ENCODE data around the gene STAT5B. TPM values are rescaled to one million over a fixed set of nuclear protein-coding genes. Genes with fewer than 3 reads are reported as not detected.

Gene STAT5B
- total and polyA plus RNA-seq, 2 of the 8 experiments (the other 6 are each of a cell fraction or from before 2014, with no cell fraction given): 35.3 to 52.6 TPM

- H2BK5ac ChIP-seq (ENCODE audit: low read depth, low read length): no peak overlapping the region
- peak overlapping the region; percentile 68; the same call in 1 of the 2 replicates for H2BK12ac ChIP-seq (ENCODE audit: low read depth, low read length)
- no peaks in the 10 kb centered on the region for H3K79me2 ChIP-seq (ENCODE audit: control insufficient read depth in 1 of 2, insufficient read depth in 2 of 2, low read length in 2 of 2)
- no peak overlapping the region for H3K56ac ChIP-seq (replicated peaks; ENCODE audit: insufficient read length, low read depth, low read length)
- no peaks in the 10 kb centered on the region for H3K9me3 ChIP-seq (ENCODE audit: insufficient read depth in 2 of 2, low read depth in 1 of 2, low read length in 1 of 2)
- H3K27me3 ChIP-seq (replicated peaks in 1 of 4; ENCODE audit: control insufficient read depth in 3 of 4, extremely low read depth in 1 of 4, insufficient read depth in 3 of 4, low read length in 3 of 4): no peaks in the 10 kb centered on the region
- POLR2A ChIA-PET (ENCODE audit: partially characterized antibody): interaction anchor here (2.5 kb wide), 1 partner anchor 8 kb away, joined by 7 read pairs; no protein-coding TSS in a partner anchor
- peak overlapping the region; percentile 91; the same call in 1 of the 2 replicates for H4K8ac ChIP-seq (ENCODE audit: extremely low read depth, insufficient read depth, low read length)
- peaks cover 0 to 1% of the 10 kb centered on the region in 2 experiments for H4K20me1 ChIP-seq (replicated peaks in 1 of 2; ENCODE audit: control insufficient read depth in 1 of 2, insufficient read depth in 2 of 2, low read length in 2 of 2)
- FAIRE-seq (no peak), DNase-seq (ENCODE audit: low read depth in 1 of 2, low spot score in 2 of 2) (no peak)
- H2AFZ ChIP-seq (ENCODE audit: low read length): no peak overlapping the region
- no peaks in the 10 kb centered on the region for H3K79me1 ChIP-seq (ENCODE audit: low read depth, low read length)
- H2BK15ac ChIP-seq (ENCODE audit: low read length): no peak overlapping the region
- TF ChIP-seq E2F6 (IDR thresholded peaks at IDR 0.05) (no peak), TEAD4 (IDR thresholded peaks at IDR 0.05; ENCODE audit: low read depth, low read length) (no peak)
- H2BK120ac ChIP-seq (replicated peaks; ENCODE audit: low read depth, low read length): no peak overlapping the region
- H2AK5ac ChIP-seq (ENCODE audit: low read depth, low read length): no peak overlapping the region
- H3K23ac ChIP-seq (ENCODE audit: insufficient read length): no peak overlapping the region
- CTCF ChIA-PET (ENCODE audit: partially characterized antibody): interaction anchor here (1.3 to 2.7 kb wide), 2 partner anchors 11 to 59 kb away, joined by 4 to 13 read pairs; partner anchors contain the start of gene KCNH4
- no peak overlapping the region for H3K14ac ChIP-seq (ENCODE audit: insufficient read length)
- no peak overlapping the region for H4K5ac ChIP-seq (ENCODE audit: insufficient read length, low read depth, low read length)
- no peak overlapping the region for H3K4ac ChIP-seq (replicated peaks; ENCODE audit: insufficient read length, low read depth, low read length)
- no peak overlapping the region for H3K9ac ChIP-seq (replicated peaks in 1 of 4; ENCODE audit: extremely low read depth in 1 of 4, low read depth in 3 of 4, low read length in 3 of 4)
- H3K23me2 ChIP-seq (ENCODE audit: low read depth, low read length): no peaks in the 10 kb centered on the region
- no peak overlapping the region for H3K4me3 ChIP-seq (ENCODE audit: extremely low read depth in 1 of 4, insufficient read depth in 2 of 4, low read depth in 3 of 4, low read length in 4 of 4)
- H2BK20ac ChIP-seq (ENCODE audit: low read length): no peak overlapping the region
- peak overlapping the region; percentile 42 for H4K91ac ChIP-seq (replicated peaks; ENCODE audit: insufficient read length, low read length)
- peaks cover 0 to 4% (median 3%) of the 10 kb centered on the region in 4 experiments; a peak in 5 of 7 replicates for H3K4me1 ChIP-seq (replicated peaks in 1 of 4; ENCODE audit: control insufficient read depth in 3 of 4, insufficient read depth in 4 of 4, low read length in 3 of 4)
- H3K18ac ChIP-seq (ENCODE audit: extremely low read depth, low read length): no peak overlapping the region
- 94% methylated on average over 22 of the region's 23 CpGs; no CpG with 5 or more reads in 1 of the 2 experiments for WGBS, 2 experiments (ENCODE audit: extremely low coverage in 1 of 2, insufficient coverage in 1 of 2, insufficient read length in 1 of 2, insufficient replicate concordance in 2 of 2, low coverage in 1 of 2, low lambda C conversion rate in 2 of 2, missing lambda C conversion rate in 1 of 2)
- no peak overlapping the region for H3K4me2 ChIP-seq (ENCODE audit: insufficient read depth in 1 of 2, low read depth in 2 of 2, low read length in 2 of 2)
- H3K27ac ChIP-seq (ENCODE audit: low read depth, low read length): no peak overlapping the region
- no peaks in the 10 kb centered on the region for H3K36me3 ChIP-seq (ENCODE audit: control insufficient read depth in 2 of 4, insufficient read depth in 4 of 4, low read length in 3 of 4)
Observed at GRCh38 chr17:42192189-42193126, 83.7 kb downstream of the STAT5B start.

Data from H1 (cell line).